HG02623 (cell line): ENCODE results near the gene C9orf72.
A peak's percentile ranks its signal among the peaks of the same experiment; 100 is the strongest.

Experiments used
- ATAC-seq: cut with Tn5 transposase; IDR thresholded peaks from one replicate; pipeline ENCODE4 v1.9.1; 2021; ENCODE audit warnings: moderate library complexity; ENCODE audit not compliant: unreplicated experiment

C9orf72 gene

DNA sequence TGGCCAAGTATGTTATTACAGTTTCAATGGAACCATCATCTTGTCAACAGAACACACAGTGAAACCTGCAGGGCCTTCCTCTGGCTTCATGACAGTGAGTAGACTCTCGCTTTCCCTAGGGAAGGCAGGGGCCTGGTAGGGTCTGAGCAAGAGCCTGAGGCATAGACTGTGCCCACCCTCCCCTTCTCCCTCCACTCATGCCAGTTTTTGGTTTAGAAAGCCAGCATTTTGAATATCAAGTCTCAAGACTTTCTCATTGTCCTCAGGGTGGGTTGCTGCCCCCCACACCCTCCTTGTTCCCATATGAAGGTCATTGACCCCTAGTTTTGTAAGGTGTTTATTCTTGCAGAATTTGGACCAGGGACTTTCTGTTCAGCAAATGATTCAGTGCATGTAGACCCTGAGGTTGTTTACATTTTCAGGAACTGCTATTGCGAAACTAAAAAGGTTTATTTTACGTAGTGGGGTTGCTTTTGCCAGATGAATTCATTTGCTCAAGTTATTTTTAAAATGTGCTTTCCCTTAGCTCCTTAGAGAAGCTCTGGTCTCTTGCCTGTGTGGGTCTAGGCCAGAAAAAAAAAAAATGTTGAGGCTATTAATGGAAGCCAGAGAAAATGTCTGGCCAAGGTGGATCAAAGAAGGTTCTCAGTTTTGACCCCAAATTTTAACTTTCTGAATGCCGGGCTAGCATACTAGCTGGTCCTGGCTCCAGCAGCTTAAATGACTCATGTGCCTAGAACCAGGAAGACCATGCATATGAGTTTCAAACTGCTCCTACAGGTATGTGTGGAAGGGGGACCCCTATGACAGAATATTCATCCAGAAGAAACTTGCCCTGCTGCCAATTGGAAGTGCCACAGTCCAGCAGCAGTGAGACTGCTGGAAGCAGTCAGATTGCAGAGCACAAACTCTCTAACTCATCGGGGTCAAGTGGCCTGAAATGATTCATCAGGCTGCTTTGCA is 33.5 kb downstream of the C9orf72 start:
- ATAC-seq, result peak; percentile 45

DNA sequence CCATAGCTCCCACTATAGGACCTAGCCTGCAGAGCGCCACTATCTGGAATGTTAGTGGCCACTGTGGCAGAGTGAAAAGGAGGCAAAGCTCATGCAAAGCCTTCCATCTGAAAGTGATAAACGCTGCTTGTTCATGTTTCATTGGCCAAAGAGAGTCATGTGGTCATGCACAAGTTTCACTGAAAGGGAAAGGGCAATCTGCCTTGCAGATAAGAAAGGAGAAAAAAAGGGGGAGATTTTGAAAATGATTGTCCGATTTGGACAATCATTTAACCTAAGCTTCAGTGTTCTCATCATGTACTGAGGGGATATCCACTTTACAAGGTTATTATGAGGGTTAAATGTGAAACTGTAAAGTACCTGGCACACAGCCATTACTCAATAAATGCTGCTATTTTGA is 34.6 kb downstream of the C9orf72 start:
- peak; percentile 34 for ATAC-seq

DNA sequence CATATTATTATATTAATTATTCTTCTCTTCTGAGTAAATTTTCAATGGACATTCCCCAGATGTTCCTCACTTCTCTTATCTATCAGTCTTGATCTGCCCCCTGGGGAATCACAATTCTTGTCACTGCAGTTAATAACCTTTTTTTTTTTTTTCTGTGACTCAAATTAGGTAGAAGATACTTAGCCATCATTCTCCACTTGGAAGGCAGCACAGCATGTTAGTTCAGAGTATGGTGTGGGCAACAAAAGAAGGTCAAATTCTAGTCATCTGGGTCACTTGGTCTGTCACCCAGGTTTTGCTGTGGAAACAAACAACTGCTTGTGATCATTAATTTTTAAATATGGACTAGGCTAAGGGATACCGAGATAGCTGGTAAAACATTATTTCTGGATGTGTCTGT is 35.5 kb downstream of the C9orf72 start:
- no peak for ATAC-seq

DNA sequence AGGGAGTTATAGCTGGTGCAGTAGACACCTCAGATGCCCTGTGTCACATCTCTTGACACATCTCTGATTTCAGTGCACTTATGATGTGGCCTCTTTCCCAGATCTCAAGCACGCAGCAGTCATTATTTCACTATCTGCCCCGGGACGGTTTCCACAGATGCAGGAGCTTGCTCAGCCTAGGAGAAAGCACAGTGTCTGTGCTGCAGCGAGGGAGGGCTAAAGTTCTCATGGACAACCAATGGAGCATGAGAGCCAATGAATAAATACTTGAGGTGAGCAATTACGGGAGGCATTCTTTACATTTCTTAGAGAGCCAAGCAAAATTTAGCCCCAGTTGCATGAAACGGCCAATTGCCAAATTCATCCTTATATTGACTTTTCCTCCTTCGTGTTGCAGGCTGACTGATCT is 36.2 kb downstream of the C9orf72 start:
- no peak for ATAC-seq

DNA sequence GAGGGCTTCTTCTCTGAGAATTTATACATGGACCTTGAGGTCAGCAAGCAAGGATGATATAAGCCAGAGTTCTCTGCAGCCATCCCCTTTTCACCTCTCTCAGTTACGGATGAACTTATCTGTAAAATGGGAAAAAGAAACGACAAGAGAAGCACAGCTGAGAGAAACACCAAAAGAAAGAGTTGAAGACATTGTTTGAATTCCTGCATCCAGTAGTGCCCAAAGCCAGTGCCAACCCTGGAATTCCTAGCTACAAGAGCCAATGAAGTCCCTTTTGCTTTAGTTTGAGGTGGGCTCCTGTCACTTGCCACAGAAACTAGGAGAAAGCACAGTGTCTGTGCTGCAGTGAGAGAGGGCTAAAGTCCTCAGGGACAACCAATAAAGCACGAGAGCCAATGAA is 37.1 kb downstream of the C9orf72 start:
- no peak for ATAC-seq

DNA sequence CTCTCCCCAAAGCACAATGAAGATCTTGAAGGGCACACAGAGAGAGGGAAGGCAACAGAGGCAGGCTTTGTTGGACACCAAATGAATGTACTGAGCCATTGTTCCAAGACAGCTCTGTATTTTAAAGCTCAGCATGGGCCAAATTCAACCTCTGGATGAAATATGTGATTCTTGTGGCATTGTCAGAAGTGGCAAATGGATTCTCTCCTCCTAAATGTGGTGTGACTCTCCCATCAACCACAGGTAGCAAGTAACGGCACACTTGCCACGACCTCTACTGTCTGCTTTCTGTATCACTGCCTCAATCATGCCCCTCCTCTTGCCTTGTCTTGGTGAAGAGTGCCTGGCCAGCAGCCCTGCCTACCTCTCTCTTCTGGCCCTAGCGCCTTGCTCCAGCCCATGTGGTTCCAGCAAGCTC is 37.6 kb downstream of the C9orf72 start:
- peak; percentile 30 for ATAC-seq

DNA sequence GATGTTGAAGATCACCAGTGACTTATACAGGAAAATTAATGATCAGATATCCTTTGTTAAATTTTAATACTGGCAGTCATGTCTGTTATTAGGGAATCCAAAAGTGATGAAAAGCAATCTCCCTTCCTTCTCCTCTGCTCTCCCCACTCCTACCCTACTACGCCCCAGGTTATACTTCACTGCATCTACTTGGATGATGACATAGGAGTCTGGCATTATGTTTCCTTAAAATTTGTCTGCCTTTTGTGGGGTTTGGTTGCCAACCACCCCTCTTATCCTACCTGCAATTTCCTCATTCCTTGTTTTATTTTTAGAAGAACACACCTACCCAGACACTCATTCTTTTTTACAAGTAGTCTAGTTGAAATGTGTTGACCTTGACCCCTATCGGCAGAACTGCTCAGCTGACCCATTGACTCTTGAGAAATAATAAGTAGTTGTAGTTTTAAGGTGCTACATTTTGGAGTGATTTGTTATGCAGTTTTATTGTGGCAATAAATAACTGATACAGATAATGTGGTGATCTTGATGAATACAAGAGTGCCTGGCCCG is 38.5 kb downstream of the C9orf72 start:
- ATAC-seq, result no peak

DNA sequence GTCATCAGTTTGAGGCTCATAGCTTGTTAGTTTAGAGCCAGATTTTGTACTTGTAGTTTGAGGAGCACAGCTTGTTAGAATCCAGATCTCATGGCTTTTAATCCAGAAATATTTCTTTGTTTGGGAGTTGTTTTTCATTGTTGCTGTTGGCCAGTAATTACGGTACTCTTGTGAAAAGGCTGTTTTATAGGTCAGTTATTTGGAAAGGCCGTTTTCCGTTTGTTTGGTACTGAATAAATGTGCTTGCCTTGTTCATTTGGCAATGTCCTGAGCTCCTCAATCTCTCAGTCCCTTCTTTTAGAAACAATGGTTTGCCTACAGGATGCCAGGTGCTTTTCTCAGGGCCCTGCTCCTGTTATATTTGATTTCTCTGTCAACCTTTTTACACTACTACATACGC is 39.1 kb downstream of the C9orf72 start:
- no peak for ATAC-seq

DNA sequence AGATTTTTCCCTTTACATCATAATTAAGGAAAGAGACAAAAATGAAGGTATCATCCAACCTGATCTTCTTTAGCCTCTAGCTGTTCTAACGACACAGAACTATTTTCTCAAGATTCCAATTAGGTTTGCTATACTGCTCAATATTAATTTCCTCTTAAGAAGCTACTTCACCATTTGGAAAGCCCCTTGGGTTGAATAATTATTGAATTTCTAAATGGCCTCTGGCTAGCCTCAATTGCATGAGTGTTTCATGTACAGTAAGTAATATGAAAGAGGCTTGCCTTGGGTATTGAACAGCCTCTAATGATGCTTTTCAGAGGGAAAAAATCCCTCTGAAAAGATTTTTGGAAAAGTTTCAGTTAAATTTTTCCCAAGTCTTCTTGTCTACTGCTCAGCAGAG is 40.0 kb downstream of the C9orf72 start:
- ATAC-seq, result no peak

DNA sequence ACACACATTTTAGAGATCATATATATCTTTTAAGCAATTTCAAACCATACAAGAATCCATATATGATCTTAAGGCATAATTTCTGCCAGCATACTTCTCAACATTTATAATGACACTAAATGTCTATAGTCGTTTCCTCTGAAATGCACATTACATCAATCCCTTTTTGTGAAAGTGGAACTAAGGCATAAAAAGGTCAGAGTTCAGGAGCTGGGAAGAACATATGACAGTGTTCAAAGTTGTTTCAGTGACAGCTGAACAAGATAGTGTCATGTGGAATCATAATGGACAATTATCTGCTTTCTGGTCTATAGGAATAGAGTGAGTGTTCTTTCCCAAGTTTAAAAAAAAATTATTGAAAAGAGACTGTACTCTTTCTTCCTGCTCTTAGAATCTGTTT is 41.2 kb downstream of the C9orf72 start:
- no peak for ATAC-seq

DNA sequence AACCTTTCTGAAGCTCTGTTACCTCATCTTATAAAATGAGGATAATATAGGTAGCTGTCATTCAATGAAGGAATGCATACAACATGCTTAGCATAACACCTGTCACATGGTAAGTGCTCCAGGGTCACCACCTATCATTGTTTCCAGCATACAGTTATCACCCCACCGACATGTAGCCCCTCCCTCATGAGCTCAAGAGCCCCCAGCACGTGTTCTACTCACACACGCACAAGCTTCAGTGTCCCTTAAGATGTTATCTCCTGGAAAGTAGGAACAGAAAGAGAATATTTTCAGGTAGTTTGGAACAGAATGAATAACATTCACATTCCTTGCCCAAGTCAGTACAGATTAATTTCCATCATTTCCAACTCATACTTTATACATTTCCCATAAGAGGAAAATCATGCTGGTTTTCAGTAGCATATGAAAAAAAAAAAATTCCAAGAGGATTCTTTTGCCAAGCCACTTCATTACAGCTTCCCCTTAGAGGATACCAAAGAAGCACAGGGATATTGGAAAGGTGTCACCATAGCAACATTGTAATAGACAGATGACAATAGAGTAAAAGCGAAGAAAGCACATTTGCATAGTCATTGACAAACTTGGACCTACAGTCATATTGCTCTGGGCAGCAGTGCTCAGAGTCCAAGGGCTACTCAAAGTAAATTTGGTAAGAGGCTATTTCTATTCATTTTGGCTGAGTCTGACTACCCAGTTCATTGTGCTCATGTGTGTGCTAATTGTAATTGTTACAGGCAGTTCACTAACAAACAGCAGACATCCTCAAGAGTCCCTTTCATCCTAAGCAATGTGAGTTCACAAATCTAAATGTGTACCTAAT is 42.1 kb downstream of the C9orf72 start:
- ATAC-seq, result no peak

DNA sequence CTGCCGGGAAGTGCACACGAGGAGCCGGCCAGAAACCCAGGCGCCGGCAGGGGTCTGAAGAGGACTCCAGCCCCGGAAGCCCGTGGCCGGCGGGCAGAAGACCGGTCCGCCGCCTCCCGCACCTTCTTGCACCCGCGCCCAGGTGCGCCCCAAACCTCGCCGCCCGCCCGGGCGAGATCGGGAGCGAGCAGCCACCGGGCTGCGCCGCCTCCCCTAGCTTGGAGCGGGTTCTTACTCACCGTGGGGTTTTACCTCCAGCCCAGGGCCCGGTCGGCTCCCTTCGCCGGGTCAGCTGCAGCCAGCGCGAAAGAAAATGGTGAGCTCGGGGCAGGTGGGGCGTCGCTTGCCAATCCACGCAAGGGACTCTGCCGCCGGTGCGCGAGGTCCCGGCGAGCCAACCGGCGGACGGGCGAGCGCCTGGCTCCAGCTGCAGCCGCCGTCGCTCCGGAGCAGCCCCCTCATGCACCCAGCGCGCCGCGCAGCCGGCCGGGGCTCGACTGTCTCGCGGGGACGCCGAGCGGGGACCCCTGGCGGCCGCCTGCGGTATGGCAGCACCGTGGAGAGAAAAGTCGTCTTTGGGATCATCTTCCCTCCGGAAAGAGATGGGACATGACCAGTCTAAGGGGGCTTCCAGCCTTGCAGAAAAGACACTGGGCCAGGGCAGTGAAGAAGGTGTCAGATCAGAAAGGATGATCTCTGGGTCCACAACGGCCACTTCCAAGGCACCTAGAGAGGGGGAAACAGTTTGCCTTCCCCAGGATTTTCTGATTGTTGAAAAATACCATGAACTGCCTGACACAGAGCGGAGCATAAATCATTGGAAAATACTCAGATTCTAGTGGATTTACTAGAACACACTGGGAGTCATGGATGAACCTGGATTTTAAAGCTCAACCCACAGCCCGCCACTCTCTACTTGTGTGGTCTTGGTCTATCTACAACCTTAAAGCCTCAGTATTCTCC is 43.7 kb downstream of the C9orf72 start, which contains the start of gene MOB3B:
MOB3B (minus strand) TSS at position 499 of the 963 bp plus-strand sequence. CDS start 74,264 bp downstream, outside the sequence.
- peak; percentile 70 for ATAC-seq

DNA sequence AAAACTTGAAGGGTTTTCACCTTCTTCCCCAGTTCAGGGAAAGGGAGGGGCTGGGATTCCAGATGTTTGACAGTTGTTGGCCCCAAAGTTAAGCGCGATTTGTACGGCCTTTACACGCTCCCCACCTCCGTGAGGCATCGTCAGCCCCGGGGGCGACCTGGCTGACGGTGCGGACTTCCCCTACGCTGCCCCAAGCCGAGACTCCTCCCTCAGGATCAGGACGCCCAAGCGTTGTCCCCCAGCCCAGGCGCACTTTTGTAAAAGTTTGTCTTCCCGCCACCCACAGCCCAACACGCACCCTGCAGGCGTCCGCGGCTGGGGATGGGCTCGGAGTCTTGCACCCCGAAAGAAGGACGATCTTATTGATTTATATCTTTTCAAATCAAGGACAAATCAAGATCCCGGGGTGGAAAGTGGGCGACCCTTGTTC is 44.4 kb downstream of the C9orf72 start:
- peak; percentile 36 for ATAC-seq

DNA sequence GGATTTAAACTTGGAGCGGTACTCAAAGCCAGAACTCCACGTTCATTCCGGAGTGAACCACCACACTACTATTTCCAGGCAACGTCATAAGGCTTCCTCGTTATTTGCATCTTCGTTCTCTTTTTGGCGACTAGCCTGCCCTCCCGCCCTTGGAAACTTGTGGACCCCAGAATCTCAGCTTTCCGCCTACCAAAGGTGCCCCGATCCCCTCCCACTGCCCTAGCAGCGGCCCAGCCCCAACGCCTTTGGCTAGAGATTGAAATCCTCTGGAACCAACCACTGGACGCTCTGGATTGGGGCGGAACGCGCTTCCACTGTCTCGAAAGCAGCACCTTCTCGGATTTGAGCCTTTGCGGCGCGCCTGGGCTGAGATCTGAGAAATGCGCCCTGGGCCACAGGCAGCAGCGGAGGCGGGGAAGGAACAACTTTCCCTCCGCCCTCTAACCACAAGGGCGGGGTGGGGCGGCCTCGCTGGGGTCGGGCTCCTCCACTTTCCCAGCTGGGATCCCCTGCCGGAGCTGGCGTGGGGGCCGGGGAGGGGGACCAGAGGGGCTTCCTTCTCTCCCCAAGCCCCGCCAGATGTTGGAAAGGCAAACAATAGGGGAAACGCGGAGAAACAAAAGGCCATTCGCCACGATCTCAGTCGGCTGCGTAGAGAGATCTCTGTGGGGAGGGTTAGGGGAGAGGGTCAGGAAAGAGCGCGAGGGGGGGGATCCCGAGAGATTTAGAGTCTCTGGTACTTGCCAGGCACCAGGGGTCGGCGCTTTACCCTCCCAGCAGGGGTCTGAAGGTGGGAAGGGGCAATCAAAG is 45.0 kb downstream of the C9orf72 start:
- ATAC-seq, result peak; percentile 51

DNA sequence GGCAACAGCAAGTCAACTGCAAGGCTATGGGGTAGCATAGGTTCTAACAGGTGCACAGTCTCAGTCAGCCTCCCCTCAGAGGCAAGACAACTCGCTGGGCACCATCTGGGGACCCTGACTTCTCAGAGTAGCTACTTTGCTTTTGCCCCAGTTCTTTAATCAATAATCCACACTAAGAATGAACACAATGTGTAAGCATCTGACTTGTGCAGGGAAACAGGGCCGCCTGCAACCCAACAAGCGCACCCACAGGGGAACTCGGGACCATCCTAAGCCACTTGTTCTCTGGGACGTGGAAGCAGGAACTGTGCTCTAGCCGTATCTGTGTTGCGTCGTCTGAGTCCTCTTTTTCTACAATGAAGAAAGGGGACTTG is 45.6 kb downstream of the C9orf72 start:
- no peak for ATAC-seq

DNA sequence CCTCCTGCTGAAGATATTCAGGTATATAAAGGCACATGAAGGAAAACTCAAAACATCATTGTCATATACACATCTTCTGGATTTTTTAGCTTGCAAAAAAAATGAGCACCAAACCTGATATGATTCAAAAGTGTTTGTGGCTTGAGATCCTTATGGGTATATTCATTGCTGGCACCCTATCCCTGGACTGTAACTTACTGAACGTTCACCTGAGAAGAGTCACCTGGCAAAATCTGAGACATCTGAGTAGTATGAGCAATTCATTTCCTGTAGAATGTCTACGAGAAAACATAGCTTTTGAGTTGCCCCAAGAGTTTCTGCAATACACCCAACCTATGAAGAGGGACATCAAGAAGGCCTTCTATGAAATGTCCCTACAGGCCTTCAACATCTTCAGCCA is 49.0 kb downstream of the C9orf72 start, which contains the start of gene IFNK:
IFNK (plus strand) TSS at position 55 of the 400 bp plus-strand sequence; CDS start at position 102, 47 bp downstream.
- no peak for ATAC-seq

DNA sequence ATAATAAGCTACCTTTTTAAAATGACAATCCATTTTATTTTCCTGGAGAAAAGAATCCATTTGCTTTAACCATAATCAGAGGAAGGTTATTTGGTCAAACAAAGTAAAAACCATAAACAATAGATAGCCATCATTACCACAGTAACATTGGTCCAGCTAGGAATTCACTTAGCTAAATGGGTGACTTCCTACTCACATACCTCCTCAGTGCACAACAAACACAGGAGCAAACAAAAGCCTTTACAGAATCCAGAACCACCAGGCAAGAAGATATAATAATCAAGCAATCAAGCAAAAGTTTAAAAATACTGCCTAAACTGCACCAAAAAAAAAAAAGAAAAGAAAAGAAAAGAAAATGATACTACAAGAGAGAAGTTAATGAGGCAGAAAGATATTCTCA is 50.1 kb downstream of the C9orf72 start:
- ATAC-seq, result no peak

DNA sequence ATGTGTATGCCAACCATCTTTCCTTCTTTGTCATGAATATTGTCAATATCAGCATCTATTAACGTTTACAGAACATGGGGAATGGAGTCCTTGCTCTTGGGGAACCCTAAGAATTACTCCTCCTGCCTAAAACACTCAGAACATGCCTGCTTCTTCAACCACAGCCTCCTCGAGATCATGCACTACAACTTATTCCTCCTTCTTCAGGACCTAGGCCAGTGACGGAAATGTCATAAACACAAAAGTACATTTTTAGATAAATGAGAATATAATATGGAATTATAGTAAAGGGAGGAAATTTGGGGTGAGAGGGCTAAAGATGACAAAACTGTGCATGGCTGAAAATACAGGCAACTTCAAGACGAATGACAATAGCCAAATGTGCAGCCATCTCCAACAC is 52.3 kb downstream of the C9orf72 start:
- ATAC-seq, result no peak
